Activated naive CD4-positive, alpha-beta T cell treated with Interleukin-2 at 50 U/mL for 16 hours (primary cell): ENCODE results near the gene DNAH17.

ENCODE experiments used
- DNase-seq: peaks from one replicate; pipeline ENCODE4 v3.0.0-alpha.2; 2020

DNAH17 gene

DNA sequence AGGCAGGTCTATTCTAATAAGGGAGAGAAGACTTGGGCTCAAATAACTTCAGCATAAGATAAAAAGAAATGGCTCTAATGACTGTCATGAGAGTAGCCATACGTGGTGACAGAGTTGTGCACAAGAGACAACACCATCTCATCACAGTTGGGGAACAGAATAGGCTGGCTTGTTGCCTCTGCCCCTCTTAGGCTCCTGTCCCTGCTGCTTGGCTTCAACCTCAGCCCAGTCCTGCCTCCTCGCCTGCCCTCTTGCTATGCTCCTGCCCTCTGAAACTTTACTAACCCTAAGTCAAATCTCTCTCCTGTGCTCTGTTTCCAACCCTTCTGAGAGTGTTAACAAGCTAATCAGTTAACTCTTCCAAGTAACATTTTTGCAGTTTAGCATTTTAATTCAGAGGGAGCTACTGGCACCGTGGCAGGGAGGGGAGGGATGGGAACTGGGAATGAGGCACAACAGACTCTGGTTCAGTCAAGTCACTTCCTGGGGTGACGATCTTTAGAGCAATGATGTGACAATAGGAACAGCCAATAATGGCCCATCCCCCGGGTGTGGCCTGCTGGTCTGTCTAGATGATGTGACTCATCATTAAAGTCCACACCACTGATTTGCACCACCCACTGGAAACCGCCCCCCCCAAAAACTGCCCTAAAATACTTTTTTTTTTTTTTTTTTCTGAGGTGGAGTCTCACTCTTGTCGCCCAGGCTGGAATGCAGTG is 35.5 kb downstream of the DNAH17 start:
- no peak for DNase-seq

GRCh38 chr17:78539781-78540180 is 37.4 kb downstream of the DNAH17 start:
- DNase-seq = no peak

DNA sequence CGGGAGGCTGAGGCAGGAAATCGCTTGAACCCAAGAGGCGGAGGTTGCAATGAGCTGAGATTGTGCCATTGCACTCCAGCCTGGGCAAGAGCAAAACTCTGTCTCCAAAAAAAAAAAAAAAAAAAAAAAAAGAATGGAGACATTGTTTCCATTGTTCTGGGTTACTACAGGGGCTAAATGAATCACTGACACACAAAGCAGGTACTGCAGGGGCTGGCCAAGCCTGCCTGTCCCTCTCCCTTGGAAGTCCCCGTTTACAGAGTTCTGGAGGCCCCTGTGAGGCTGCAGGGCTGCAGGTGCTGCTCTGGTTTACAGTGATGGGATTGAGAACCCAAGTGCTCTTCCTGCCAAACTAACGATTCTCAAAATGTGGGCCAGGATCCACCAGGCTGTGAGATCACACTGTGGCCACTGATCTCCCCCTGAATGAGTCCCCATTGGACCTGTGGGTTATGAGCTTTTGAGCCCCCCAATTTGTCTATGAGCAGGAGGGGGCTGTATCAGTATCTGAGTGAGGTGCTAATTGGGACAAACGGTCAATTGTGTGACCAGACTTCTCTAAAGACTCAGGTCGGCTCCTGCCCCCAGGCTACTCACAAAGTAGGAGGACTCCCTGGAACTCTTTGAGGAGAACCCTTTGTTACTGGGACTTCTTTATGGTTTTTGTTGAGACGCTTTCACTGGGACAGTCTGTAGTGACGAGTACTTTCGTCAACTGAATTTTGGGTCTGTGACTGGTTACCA is 39.0 kb downstream of the DNAH17 start:
- DNase-seq = no peak

GRCh38 chr17:78537217-78537860 is 39.9 kb downstream of the DNAH17 start:
- DNase-seq = no peak

DNA sequence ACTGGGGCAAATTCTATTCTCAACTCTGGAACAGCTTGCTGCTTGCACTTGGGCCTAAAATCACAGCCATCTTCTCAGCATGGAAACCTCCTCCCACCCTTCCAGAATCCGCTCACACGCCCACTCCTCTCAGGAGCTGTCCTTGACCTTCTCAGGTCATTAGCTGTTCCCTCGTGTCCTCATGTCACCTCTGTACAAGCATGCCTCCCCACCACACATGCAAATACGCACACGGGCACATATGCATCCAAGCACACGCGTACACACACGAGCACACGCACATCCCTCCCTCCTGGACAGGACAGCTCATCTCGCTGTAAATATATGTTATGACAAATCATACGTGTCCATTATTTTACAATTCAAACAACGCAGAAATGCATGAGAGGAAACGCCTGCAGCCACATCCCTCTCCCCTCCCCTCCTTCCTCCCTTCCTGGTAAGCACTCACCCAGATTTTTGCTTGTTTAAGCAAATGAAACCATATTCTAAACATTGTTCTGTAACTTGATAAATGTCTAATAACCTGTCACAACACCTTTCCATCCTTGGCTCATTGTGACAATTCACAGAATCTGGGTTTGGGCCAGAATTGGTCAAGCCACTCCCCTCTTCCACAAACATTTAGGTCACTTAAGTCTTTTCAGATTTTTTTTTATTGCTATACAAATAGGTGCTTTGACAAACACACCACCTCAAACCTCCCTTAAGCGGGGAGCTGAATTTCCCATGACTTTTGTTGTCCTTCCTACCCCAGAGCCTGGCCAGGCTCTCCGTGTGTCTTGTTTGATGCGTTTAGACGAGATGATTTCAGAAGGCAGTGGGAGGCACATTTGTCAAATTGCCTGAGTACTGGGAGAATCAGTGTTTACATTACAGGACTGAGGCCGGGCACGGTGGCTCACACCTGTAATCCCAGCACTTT is 41.7 kb downstream of the DNAH17 start:
- DNase-seq = no peak

GRCh38 chr17:78534492-78535272 is 42.5 kb downstream of the DNAH17 start:
- DNase-seq = no peak

DNA sequence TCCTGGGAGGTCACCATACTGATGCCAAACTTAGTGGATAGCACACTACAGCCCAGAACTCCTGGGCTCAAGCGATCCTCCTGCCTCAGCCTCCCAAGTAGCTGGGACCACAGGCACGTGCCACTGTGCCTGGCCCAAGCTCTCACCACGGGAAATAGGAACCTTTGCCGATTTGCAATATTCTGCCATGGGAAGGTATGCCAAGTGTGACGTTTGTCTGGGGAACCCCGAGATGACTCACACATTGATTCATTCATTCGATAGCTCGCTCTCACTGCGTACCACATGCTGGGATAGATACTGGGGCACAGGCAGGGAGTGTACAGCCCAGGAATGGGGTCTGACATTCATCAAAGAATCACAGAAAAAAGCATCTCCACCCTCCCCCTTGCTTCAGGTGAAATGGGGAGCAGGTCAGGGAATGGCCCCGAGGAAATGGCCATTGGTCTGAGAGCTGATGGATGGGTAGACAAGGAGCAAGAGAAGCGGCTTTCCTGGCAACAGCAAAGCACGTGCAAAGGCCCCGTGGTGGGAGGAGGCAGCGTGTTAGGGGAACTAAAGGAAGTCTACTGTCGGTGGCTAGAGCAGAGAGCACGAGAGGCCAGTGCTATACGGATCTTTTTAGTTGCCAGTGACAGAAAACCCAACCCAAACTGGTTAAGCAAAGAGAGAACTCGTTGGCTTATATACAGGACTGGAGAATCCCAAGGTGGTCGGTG is 44.1 kb downstream of the DNAH17 start:
- DNase-seq = peak; percentile 36

DNA sequence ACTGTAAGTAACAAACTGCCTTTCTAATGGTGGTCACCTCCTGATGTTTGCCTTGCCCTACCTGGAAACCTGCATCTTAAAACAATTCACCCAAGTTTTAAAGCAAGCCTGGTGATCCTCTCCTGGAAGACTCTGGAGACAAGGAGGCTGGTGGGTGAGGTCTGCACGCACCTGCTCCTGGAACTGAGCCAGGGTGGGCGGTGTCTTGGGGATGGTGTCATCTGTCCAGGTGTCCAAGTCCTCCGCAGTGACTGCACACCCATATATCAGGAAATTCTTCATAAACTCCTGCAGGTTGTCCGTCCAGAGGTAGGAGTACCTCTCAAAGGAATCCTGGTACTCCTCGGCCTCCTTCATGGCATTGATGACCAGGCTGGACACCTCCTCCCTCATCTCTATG is 44.9 kb downstream of the DNAH17 start:
- DNase-seq = no peak

GRCh38 chr17:78530675-78531074 is 46.5 kb downstream of the DNAH17 start:
- no peak for DNase-seq

- no peak for DNase-seq
Observed at GRCh38 chr17:78529871-78530670, 47.1 kb downstream of the DNAH17 start.

DNA sequence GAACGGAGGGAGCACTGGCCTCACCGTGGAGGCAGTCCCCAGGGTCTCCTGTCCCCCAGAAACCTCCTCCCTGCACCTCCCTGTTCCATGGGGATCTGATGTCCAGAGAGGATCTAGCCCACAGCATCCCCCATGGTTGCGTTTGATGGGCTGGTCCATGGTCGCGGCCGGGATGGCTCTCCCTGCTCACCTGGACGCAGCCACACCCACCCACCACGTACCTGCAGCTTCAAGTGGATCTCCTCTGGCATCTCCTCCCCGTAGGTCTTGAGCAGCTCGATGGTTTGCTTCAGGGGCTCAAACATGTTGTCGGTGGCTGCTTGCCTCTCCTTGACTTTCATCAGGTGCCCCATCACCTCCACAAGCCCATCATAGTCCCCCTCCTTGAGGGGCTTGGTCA is 47.9 kb downstream of the DNAH17 start:
- DNase-seq = no peak

DNA sequence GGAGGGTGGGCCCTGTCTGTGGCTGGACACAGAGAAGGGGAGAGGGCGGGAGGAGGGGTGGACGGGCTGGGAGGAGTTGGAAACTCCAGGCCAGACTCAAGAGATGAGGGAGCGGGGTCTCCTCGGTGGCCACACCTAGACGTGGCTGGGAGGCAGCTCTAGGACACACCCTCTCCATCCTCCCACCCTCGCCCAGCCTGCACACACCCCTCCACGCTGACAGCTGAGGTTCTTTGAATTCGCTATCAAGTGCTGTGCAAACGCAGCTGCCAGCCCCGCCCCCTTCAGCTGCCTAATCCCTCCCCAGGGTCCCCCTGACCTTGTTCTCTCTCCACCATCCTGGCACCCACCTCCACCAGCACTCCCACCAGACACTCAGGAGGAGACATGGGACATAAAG is 48.7 kb downstream of the DNAH17 start:
- no peak for DNase-seq

- DNase-seq = no peak
Observed at GRCh38 chr17:78527345-78527744, 49.9 kb downstream of the DNAH17 start.

- no peak for DNase-seq
Observed at GRCh38 chr17:78526231-78527025, 50.8 kb downstream of the DNAH17 start.

DNA sequence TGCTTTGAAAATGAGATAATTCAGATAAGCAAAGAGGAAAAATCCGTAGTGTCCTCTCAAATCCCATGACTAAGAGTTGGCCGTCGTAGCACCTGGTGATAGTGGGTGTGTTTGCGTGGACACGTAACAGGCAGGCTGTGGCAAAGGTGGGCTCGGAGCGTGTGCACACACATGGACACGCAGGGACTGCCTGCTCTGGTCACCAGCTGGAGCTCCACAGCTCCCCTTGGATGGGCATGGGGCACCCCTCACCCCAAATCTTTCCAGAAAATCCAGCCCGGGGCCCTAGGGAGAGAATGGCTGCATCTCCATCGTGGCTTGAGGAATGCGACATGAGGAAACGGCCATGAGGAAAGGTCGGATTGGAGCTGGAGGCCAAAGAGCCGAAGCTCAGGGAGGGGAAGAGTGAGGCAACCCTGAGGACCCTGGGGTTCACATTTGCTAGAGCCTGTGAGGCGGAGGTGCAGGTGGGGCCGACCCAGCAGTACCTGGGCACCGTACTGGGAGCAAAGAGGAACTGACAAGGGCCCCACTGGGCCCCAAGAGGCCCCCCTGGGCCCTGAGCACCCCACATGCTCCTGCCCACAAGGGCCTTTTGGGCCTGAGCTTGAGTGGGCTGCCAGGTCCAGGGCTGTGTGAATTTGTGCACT is 51.6 kb downstream of the DNAH17 start:
- no peak for DNase-seq

- DNase-seq = no peak
Observed at GRCh38 chr17:78524870-78525510, 52.2 kb downstream of the DNAH17 start.

DNA sequence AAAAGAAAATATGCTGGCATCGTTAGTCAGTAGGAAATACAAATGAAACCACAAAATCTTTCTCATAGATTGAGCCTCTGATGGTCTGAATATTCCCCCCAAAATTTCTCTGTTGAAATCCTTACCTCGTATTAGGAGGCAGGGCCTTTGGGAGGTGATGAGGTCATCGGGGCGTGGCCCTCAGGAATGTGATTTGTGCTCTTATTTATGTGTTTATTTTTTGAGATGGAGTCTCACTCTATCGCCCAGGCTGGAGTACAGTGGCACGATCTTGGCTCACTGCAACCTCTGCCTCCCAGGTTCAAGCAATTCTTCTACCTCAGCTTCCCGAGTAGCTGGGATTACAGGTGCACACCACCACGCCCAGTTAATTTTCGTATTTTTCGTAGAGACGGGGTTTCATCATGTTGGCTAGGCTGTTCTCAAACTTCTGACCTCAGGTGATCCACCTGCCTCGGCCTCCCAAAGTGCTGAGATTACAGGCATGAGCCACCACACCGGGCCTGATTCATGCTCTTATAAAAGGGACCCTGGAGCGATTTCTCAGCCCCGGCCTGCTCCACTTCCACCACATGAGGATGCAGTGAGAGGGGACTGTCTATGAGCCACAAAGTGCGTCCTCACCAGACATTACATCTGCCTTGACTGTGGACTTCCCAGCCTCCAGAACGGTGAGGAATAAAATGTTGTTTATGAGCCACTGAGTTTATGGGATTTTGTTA is 53.1 kb downstream of the DNAH17 start:
- DNase-seq = no peak
